COLO668 (cell line): ENCODE results near the gene KRTAP5-1.
"Not testable (repeated sequence)": the region's sequence is repeated elsewhere in the genome, so short reads cannot be mapped to it uniquely, and the experiment has no call there.

Experiments used
- DNase-seq: peaks from one replicate; lab custom pipeline; 2025; ENCODE audit not compliant: unreplicated experiment; lab: John Stamatoyannopoulos, UW

Gene KRTAP5-1, protein sequence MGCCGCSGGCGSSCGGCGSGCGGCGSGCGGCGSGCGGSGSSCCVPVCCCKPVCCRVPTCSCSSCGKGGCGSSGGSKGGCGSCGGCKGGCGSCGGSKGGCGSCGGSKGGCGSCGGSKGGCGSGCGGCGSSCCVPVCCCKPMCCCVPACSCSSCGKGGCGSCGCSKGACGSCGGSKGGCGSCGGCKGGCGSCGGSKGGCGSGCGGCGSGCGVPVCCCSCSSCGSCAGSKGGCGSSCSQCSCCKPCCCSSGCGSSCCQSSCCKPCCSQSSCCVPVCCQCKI

DNA sequence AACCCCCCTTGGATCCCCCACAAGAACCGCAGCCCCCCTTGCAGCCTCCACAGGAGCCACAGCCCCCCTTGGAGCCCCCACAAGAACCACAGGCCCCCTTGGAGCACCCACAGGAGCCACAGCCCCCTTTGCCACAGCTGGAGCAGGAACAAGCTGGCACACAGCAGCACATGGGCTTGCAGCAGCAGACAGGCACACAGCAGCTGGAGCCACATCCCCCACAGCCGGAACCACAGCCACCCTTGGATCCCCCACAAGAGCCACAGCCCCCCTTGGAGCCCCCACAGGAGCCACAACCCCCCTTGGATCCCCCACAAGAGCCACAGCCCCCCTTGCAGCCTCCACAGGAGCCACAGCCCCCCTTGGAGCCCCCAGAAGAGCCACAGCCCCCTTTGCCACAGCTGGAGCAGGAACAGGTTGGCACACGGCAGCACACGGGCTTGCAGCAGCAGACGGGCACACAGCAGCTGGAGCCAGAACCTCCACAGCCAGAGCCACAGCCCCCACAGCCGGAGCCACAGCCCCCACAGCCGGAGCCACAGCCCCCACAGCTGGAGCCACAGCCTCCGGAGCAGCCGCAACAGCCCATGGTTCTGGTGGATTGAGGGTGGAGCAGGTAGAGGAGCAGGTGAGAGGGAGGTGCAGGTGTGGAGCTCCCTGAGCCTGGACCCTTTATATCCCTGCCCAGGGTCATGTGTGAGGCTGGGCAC is at the start of gene KRTAP5-1:
Gene KRTAP5-1 (minus strand): TSS at position 623 of the 710 bp plus-strand sequence. CDS start 34 bp downstream, at position 589.
- not testable (repeated sequence) for DNase-seq

DNA sequence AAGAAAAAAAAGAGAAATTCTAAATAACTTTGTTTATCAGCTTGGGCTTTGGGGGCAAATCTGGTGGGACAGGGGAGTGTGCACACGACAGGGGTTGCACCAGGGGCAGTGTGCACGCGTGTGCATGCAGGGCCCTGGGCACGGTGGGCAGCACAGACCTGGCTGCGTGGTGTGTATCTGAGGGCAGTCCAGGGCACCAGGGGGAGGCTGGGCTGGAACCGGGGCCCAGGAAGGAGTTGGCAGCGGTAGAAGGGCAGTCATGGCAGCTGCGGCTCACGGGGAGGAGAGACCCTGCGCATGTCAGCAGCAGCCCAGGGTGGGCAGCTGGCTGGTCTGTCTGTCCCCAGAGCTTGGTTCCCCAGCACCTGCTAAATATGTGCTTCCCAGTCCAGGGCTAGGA is 48.8 kb upstream of the KRTAP5-1 start:
- no peak for DNase-seq

DNA sequence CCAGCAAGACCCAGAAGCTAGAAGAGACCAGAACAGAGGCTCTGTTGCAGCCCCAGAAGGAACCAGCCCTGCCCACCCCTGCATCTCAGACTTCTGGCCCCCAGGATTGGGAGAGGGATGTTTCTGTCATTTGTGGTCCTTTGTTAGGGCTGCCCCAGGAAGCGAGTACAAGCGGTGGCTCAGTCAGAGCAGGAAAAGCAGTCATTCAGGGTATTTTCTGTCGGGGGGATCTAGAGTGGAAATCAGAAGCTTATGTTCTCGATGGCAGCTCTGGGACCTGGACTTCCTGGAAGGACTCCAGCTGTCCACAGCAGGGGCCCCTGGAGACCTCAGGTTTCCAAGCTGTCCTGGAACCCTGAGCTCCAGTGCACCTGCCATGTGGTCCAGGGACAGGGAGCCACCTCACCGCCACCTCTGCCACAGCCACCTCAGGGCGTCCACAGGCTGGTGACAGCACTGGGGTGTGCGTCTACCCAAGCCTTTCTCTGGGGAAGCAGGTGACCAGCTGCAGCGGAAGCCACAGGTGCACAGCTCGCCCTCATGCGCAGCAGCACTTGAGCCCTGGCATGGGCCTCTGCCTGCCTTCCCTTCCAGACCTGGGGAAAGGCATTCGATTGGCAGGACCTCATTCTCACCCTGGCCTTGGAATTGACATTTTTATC is 47.1 kb upstream of the KRTAP5-1 start:
- DNase-seq: peak; percentile 44

DNA sequence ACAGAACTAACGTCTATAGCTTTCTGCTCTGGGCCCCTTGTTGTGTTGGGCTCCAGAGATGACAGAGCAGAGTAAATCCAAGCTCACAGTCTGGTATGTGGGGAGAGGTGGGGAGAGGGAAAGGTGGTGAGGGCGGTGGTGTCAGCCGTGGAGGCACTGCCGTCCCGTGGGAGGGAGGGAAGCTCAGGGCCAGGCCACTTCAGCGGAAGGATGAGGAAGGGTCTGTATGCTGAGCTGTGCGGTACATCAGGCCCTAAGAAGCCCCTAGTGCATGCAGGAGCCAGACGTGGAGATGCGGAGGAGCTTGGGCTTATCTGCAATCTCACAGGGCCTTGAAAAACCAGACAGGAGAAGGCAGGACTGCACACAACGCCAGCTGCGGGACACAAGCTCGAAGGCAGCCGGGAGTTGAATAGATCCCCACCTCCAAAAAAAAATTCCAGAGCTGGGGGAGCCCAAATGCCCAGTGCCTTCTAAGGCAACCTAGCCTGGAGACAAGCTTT is 46.0 kb upstream of the KRTAP5-1 start:
- no peak for DNase-seq

DNA sequence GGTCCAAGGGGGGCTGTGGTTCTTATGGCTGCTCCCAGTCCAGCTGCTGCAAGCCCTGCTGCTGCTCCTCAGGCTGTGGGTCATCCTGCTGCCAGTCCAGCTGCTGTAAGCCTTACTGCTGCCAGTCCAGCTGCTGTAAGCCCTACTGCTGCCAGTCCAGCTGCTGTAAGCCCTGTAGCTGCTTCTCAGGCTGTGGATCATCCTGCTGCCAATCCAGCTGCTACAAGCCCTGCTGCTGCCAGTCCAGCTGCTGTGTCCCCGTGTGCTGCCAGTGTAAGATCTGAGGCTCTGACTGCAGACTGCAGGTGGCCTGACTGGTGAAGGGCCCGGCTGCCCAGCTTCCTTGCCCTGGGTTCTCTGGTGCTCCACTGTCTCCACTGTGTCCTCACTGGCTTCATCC is 45.2 kb upstream of the KRTAP5-1 start:
- DNase-seq: peak; percentile 15

DNA sequence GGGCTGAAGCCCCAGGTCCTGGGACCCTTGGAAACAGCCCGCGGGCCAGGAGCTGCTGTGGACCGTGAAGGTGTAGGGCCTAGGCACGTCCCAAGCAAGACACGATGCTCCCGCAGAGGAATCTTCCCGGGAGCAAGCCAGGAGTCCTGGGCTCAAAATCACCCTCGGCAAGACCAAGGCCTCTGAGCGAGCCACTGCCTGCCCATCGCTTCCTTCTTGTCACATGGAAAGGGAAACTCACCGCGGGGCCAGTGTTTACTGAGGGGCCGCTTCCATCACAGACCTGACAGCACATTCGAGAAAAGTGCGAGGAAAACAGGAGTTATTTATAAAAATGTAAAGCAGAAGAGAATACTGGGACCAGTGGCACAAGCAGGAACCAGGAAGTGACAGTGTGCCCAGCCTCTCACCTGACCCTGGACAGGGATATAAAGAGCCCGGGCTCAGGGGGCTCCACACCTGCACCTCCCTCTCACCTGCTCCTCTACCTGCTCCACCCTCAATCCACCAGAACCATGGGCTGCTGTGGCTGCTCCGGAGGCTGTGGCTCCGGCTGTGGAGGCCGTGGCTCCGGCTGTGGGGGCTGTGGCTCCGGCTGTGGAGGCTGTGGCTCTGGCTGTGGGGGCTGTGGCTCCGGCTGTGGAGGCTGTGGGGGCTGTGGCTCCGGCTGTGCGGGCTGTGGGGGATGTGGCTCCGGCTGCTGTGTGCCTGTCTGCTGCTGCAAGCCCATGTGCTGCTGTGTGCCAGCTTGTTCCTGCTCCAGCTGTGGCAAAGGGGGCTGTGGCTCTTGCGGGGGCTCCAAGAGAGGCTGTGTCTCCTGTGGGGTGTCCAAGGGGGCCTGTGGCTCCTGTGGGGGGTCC is 44.5 kb upstream of the KRTAP5-1 start, which contains the start of gene KRTAP5-5:
Gene KRTAP5-5 (plus strand): TSS at position 450 of the 860 bp plus-strand sequence. CDS start 66 bp downstream, at position 516.
- no peak for DNase-seq

DNA sequence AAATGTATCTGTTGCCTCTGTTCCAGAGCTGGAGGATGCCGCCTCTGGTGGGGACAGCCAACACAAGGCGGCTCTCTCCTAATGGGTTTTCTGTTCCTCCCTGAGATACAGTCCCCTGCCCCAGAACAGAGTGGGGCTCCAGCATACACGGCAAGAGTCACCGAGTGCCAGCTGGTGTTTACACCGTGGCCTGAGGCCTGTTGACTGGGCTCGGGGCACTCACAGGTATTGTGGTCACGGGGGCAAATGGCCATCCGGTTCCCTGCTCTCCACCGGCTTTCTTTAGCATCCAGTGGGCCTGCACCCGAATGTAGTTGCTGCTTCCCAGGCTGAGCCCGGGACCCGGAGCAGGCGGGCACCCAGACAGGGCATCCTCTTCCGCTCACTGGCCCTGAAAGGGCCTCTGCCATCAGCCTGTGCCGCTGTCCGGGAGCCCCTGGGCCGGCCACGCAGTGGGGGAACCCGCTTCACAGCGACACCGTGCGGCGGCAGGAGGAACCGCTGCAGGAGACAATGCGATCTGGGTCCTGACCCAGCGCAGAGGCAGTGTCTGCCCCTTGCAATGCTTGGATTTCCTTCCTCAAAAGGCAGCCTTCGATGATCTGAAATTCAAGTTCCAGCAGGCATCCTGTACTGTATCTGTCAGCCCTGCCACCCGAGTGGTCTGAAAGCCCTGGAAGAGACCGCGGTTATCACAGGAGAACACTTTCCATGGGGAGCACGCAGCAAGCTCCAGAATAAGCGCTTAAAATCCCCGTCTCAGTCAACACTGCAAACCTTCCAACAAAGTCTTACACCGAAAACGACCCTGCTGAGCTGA is 43.6 kb upstream of the KRTAP5-1 start:
- DNase-seq: peak; percentile 52

DNA sequence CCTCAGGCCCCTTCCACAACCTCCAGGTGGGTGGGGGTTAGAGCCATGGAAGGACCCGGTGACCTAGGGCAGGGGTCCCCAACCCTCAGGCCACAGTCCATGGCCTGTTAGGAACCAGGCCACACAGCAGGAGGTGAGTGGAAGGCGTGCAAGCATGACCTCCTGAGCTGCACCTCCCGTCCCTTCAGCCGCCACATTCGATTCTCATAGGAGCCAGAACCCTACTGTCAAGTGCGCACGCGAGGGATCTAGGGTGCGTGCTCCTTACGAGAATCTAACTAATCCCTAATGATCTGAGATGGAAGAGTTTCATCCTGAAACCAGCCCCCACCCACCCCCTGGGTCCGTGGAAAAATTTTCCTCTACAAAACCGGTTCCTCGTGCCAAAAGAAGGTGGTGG is 40.5 kb upstream of the KRTAP5-1 start:
- DNase-seq: no peak

DNA sequence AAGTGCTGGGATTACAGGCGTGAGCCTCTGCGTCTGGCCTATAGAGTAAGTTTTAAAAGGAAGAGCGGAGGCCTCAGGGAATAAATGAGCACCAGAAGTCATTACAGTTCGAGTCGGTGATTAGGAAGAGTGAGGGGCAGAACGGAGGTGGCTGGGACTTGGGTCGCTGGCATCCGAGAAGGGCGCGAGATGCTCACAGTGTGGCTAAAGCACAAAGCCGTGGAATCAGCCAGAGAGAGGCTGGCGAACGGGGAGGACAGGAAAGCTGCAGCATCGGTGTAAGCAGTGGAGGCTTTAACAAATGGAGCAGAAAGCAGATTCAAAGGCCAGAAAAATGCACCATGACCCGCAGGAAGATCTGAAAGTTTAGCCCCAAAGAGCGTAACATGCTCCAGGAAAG is 39.5 kb upstream of the KRTAP5-1 start:
- DNase-seq: no peak

DNA sequence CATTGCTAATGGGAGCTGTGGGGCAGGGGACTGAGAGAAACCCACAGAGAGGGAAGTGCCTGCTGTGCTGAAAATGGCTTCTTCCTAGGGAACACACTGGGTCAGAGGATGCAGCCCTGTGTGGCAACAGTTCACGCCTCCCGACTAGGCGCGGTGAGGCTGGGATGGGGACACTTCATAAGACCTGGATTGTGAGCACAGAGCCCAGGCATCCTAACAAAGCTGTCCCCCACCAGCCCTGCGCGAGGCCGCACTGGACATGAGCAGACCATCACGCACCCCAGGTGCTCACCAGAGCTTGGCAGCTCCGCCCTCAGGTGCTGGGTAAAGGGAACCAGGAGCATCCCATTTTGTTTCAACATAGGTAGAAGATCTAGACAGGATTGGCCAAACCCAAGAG is 38.6 kb upstream of the KRTAP5-1 start:
- peak; percentile 18 for DNase-seq

DNA sequence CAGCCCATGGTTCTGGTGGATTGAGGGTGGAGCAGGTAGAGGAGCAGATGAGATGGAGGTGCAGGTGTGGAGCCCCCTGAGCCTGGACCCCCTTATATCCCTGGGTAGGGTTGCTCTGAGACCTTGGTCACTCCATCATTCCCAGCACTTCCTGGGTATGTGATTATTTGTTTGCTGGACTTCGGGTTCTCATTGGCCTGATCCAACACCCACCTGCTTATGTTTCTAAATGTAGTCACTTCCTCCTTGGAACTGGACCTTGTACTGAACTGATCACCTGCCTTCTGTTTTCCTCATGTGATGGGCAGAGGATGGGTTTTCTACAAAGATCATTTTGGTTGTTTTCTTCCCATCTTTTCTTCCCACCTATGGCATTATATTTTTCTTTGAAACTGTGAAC is 37.0 kb upstream of the KRTAP5-1 start, which contains the start of gene KRTAP5-4:
Gene KRTAP5-4 (minus strand): TSS at position 53 of the 400 bp plus-strand sequence. CDS start 45 bp downstream, at position 8.
- peak; percentile 10 for DNase-seq

DNA sequence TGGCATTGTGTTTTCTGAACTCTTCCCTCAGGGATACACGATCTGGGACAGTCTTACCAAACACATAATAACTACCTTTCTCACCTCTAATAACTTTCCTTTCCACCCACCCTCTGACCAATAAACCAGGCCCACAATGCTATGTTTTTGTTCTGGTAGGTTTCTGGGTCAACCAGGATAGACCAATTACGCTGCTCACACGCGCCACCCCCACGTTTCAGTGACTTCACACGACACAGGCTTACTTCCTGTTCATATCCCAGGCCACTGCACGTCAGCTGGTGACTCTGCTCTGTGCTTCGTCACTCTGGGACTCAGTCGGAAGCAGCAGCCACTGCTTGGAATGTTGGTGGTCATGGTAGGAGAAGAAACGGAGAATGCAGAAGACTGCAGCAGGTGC is 34.4 kb upstream of the KRTAP5-1 start:
- no peak for DNase-seq

DNA sequence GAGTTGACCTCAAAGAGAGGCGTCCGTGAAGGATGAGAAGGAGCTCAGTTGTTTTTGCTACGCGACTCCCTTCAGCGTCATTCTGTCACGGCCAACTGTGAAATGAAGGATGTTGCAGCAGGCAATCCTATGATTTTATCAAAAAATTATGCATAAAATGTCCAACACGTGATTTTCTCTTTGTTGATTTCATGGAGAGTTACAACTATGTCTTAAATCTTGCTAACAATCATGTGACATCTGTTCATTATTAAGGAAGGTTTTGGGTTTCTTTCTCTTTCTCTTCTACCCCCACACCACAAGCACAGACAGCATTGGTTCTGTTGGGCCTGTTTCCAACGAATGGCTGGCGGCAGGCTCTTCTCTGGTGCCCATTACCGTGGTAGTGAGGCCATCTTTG is 33.1 kb upstream of the KRTAP5-1 start:
- no peak for DNase-seq

DNA sequence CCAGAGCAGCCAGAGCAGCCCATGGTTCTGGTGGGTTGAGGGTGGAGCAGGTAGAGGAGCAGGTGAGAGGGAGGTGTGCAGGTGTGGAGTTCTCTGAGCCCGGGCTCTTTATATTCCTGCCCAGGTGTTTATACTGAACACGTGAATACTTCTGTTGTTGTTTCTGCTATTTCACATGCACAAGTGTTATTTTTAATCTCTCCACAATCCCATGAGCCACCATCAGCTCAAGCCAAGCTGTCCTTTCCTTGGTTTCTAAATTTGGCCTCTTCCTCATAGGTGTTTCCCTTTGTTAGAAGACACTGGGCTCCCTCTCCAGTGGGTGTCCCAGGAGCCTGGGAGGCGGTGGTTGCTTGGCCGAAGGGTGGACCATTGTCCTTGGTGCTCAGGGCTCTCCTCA is 23.3 kb upstream of the KRTAP5-1 start, which contains the start of gene KRTAP5-3:
Gene KRTAP5-3 (minus strand): TSS at position 101 of the 400 bp plus-strand sequence. CDS start 78 bp downstream, at position 23.
- DNase-seq: peak; percentile 19

DNA sequence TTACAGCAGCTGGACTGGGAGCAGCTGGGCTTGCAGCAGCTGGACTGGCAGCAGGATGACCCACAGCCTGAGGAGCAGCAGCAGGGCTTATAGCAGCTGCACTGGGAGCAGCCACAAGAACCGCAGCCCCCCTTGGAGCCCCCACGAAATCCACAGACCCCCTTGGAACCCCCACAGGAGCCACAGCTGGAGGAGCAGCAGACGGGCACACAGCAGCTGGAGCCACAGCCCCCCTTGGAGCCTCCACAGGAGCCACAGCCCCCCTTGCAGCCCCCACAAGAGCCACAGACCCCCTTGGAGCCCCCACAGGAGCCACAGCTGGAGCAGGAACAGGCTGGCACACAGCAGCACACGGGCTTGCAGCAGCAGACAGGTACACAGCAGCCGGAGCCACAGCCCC is 22.8 kb upstream of the KRTAP5-1 start:
- DNase-seq: peak; percentile 24

DNA sequence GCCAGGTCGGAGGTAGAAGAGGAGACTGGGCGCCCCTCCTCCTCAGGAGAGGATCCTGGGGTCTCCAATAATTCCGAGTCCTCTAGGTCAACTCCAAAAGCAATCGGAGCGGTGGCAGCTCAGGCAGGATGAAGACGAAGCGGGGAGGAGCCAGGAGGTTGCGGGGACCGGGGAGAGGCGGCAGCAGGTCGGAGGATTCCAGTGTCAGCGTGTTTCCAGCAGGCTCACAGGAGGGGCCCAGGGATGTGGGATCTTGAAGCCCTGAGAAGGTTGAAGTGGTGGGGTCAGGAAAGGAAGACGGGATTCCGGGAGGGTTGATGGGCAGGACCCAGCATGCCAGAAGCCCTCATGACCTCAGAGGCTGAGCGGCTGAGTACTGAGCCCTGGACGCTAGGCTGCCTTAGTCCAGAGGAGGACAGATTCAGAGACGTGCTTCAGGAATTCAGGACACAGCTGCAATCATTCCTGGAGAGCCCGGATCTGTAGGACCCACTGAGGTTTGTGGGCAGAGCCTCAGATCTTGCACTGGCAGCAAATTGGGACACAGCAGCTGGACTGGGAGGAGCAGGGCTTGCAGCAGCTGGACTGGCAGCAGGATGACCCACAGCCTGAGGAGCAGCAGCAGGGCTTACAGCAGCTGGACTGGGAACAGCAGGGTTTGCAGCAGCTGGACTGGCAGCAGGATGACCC is 22.2 kb upstream of the KRTAP5-1 start:
- not testable (repeated sequence) for DNase-seq

DNA sequence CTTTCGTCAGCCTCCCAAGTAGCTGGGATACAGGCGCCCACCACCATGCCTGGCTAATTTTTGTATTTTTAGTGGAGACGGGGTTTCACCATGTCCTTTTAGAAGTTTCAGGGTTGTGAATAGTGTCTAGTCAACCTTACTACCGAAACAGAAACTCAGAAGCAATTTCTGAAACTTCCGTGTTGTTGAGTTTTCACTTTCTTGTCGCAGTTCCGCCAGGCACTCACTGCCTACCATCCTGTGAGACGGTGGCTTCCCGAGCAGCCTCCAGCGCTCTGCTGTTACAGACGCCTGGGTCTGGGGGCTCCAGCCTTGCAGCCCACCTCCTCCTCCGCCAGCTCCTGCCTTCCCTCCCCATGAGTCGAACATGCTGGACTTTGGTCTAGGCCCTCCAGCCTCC is 20.8 kb upstream of the KRTAP5-1 start:
- not testable (repeated sequence) for DNase-seq

DNA sequence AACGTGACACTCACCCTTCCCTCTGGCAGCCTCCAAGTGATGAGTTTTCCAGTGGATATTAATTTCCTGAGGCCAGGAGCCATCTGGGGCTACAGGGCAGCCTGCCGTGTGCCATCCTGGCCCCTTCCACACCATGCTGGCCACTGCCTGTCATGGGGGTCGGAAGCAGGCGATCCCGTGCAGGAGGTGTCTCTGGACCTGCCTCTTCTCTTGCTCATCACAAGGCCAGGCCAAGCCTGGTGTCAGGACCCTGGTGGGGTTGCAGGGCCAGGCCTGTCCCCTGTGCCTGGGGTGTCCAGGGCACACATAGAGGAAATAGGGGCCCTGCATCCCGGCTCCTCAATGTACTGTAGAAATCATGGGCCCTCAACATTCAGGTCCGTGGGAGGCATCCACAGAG is 19.6 kb upstream of the KRTAP5-1 start:
- DNase-seq: no peak

DNA sequence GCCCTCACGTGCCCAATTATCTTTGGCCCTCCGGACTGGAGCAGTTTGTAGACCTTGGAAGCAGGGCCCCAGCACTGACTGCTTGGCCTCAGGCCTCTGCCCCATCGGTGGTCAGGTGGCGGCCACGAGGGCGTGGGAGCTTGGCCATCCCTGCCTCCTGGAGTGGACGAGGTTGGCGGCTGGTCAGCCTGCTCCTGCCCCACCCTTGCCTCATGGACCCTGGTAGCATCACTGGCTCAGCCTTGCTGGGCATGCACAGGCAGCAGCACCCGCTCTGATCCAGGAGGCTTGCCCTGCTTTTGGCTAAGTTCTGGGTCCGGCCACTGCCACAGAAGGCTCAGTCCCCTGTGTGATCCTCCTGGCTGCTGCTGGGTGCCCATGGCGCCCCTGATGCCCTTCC is 19.1 kb upstream of the KRTAP5-1 start:
- no peak for DNase-seq
